Measurements from ENCODE around the gene FAM168A. TPM values are rescaled to one million over a fixed set of nuclear protein-coding genes. Genes with fewer than 3 reads are reported as not detected.

Gene FAM168A
- total RNA-seq, 1 donor from 2014 or later: 31.0 TPM

- ATAC-seq (peak in 1 of 2 donors; percentile 56), DNase-seq (no peak)
- H3K27ac ChIP-seq: peak overlapping the region; percentile 8
- TF ChIP-seq, protein P1, sequence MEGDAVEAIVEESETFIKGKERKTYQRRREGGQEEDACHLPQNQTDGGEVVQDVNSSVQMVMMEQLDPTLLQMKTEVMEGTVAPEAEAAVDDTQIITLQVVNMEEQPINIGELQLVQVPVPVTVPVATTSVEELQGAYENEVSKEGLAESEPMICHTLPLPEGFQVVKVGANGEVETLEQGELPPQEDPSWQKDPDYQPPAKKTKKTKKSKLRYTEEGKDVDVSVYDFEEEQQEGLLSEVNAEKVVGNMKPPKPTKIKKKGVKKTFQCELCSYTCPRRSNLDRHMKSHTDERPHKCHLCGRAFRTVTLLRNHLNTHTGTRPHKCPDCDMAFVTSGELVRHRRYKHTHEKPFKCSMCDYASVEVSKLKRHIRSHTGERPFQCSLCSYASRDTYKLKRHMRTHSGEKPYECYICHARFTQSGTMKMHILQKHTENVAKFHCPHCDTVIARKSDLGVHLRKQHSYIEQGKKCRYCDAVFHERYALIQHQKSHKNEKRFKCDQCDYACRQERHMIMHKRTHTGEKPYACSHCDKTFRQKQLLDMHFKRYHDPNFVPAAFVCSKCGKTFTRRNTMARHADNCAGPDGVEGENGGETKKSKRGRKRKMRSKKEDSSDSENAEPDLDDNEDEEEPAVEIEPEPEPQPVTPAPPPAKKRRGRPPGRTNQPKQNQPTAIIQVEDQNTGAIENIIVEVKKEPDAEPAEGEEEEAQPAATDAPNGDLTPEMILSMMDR (IDR thresholded peaks at IDR 0.05): no peak
- H3K9me3 ChIP-seq: no peaks in the 10 kb centered on the region
- no peaks in the 10 kb centered on the region for H3K27me3 ChIP-seq (ENCODE audit: low read depth)
- H3K36me3 ChIP-seq: peaks cover 28% of the 10 kb centered on the region
- peaks cover 21% of the 10 kb centered on the region for H3K4me1 ChIP-seq
- intact Hi-C loops (cut with DNase I): no loop called here
- H3K4me3 ChIP-seq: no peak overlapping the region
Observed at GRCh38 chr11:73414977-73415651, 182.8 kb downstream of the FAM168A start.

GRCh38 chr11:73413256-73413655 is 184.7 kb downstream of the FAM168A start:
- peak; percentile 37 to 47 for ATAC-seq
- intact Hi-C loops (cut with DNase I): no loop called here

GRCh38 chr11:73412308-73412707 is 185.6 kb downstream of the FAM168A start:
- no peaks in the 10 kb centered on the region for H3K27me3 ChIP-seq (ENCODE audit: low read depth)
- DNase-seq (no peak), ATAC-seq (no peak)
- peaks cover 39% of the 10 kb centered on the region for H3K36me3 ChIP-seq
- peaks cover 21% of the 10 kb centered on the region for H3K4me1 ChIP-seq
- TF ChIP-seq, protein P1 (IDR thresholded peaks at IDR 0.05): no peak
- H3K9me3 ChIP-seq: no peaks in the 10 kb centered on the region
- intact Hi-C loops (cut with DNase I): no loop called here
- no peak overlapping the region for H3K27ac ChIP-seq
- H3K4me3 ChIP-seq: no peak overlapping the region

More at GRCh38 chr11:73413256-73413655, 184.7 kb downstream of the FAM168A start:
- DNase-seq: no peak
- TF ChIP-seq, protein P1 (IDR thresholded peaks at IDR 0.05): no peak
- no peak overlapping the region for H3K4me3 ChIP-seq
- H3K36me3 ChIP-seq: peaks cover 35% of the 10 kb centered on the region
- peaks cover 21% of the 10 kb centered on the region for H3K4me1 ChIP-seq
- no peak overlapping the region for H3K27ac ChIP-seq
- no peaks in the 10 kb centered on the region for H3K27me3 ChIP-seq (ENCODE audit: low read depth)
- H3K9me3 ChIP-seq: no peaks in the 10 kb centered on the region

GRCh38 chr11:73411031-73411430 is 186.9 kb downstream of the FAM168A start:
- no peak overlapping the region for H3K4me3 ChIP-seq

DNA sequence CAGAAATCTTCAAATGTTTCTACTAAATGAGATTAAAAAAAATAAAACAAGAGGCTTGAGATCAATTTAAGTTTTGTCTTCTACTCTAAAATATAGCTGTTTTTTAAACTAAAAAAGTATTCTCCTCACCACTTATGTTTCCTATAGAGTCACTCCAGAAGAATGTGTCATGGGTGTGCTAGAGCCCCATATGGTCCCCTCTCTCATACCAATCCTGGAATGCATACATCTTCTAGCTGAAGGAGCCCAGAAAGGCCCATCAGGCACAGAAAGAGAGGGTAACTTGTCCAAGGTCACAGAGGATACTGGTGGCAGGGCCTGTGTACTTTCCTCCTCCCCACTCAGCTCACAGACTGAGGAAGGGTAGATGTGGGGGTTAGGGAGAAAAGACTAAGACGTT is 187.3 kb downstream of the FAM168A start:
- DNase-seq (no peak), ATAC-seq (no peak)
- Histone ChIP-seq H3K4me3 (no peak overlapping the region), H3K27me3 (ENCODE audit: low read depth) (no peaks in the 10 kb centered on the region), H3K9me3 (no peaks in the 10 kb centered on the region), H3K36me3 (peaks cover 54% of the 10 kb centered on the region), H3K4me1 (peaks cover 21% of the 10 kb centered on the region), H3K27ac (no peak overlapping the region)
- intact Hi-C loops (cut with DNase I): no loop called here
- TF ChIP-seq, protein P1 (IDR thresholded peaks at IDR 0.05): no peak

More at GRCh38 chr11:73411031-73411430, 186.9 kb downstream of the FAM168A start:
- DNase-seq: no peak
- intact Hi-C loops (cut with DNase I): no loop called here
- TF ChIP-seq, protein P1 (IDR thresholded peaks at IDR 0.05): no peak
- Histone ChIP-seq H3K36me3 (peaks cover 51% of the 10 kb centered on the region), H3K4me1 (peaks cover 21% of the 10 kb centered on the region), H3K9me3 (no peaks in the 10 kb centered on the region), H3K27ac (no peak overlapping the region), H3K27me3 (ENCODE audit: low read depth) (no peaks in the 10 kb centered on the region)
- no peak for ATAC-seq
